ENCODE data around the gene EZH2.

The EZH2 gene

GRCh38 chr7:148884049-148884298 is at the start of gene EZH2:
Gene EZH2, minus strand, starts transcription at chr7:148884291. Its CDS starts 36,993 bp downstream, at chr7:148847298.
- no peak for DNase-seq (ENCODE audit: low read depth)

DNA sequence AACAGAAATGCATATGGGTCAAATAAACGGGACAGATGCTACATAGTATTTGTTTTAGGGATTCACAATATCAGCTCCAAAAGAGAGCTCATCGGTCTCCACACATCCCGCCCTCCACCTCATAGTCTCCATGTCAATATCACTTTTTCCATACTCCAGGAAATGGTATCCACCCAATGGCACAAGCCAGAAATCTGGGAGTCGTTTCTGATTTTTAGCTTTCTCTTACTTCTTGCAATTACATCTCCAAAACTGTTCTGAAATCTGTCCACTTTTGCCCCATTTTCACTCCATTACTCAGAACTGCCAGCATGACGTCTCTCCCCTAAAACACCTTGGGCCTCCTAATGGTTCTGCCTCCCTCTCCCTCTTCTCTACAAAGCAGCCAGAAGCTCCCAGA is 47.4 kb upstream of the EZH2 start:
- DNase-seq (ENCODE audit: low read depth): no peak

DNA sequence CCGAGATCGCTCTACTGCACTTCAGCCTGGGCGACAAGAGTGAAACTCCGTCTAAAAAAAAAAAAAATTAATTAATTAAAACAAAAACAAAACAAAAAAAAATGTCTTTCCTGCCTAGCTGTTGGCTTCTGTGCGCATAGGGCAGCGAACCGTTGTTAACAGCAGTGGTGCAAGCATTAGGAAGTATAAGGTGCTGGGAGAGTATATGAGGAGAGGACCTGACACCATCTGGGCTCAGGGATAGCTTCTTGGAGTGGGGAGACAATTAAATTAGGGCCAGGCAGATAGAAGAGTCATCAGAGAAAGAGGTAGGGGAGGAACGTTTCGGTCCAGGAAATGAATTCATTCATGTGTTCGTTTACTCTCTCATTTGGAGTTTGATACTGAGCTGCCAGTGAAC is 46.2 kb upstream of the EZH2 start:
- no peak for DNase-seq (ENCODE audit: low read depth)

GRCh38 chr7:148929176-148929575 is 45.1 kb upstream of the EZH2 start:
- no peak for DNase-seq (ENCODE audit: low read depth)

DNA sequence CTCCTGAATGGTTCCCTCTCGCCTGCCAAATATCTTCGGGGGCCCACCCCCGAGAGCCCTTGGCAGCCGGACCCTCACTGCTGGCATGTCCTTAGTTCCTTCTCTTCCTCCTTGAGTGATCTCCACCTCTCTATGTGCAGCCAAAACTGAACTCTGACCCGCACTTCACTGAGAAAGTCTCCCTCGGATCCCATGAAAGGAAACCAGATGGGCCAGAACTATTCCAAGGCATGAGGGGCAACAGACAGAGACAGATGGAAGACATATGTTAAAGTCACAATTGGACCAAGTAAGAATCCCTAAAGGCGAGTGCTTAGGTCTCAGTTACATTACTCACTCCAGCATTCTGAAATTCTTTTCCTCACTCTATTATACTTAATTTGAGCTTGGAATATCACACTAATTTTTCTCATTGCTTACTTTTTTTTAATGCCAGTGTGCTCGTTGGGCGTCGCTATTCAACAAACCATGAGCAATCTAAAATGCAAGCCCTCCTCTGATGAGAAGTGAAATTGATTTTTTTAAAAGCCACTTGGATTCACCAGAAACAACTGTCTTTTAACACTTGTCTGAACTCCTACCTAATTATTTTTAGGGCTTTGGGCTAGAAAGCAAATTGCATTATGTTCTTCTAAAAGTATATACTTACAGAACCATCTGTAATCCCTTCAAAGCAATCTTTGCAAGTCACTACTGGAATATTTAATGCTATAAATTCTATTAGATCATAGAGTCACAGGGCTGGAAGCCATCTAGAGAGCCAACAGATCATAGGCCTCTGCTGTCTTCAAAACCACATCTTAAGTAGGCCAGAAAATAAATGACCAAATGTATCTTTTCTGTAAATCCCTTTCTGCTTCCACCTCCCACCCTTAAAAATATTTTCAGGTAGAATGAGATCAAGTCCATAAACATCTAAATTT is 43.3 kb upstream of the EZH2 start:
- DNase-seq (ENCODE audit: low read depth): no peak

DNA sequence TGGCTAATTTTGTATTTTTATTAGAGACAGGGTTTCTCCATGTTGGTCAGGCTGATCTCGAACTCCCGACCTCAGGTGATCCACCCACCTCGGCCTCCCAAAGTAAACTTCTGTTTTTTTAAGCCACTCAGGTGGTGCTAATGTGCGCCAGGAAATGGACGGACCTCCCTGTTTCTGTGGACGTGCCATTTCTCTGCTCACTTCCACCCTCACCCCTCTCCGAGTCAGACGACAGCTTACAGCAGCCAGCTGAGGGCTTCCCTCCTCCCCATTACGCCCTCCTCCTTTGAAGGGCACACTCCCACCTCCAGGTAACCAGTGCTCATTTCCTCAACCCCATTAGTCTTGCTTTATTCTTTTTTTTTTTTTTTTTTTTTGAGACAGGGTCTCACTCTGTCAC is 41.7 kb upstream of the EZH2 start:
- no peak for DNase-seq (ENCODE audit: low read depth)

GRCh38 chr7:148924011-148924410 is 39.9 kb upstream of the EZH2 start:
- no peak for DNase-seq (ENCODE audit: low read depth)

- no peak for DNase-seq (ENCODE audit: low read depth)
Measured at GRCh38 chr7:148921806-148922205, 37.7 kb upstream of the EZH2 start.

GRCh38 chr7:148921189-148921588 is 37.1 kb upstream of the EZH2 start:
- DNase-seq (ENCODE audit: low read depth): no peak

DNA sequence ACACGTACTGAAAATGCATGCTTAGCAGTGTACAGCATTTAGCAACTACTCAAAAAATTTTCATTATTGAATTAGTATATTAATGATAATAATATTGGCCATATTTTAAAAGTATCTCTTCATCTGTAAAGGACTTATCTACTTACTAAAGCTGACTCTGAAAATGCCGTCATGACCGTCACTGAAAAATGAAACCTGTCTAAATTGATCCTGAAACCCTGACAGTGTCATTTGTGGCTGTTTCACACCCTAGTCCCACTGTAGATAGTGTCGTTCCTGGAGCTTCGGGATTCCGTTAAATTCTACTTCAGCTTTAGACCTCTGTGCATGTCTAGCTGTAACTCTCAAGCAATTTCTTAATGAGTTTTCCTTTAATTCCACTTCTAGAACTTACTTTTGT is 35.8 kb upstream of the EZH2 start:
- no peak for DNase-seq (ENCODE audit: low read depth)

- no peak for DNase-seq (ENCODE audit: low read depth)
Measured at GRCh38 chr7:148918058-148918596, 34.0 kb upstream of the EZH2 start.

GRCh38 chr7:148916186-148916585 is 32.1 kb upstream of the EZH2 start:
- DNase-seq (ENCODE audit: low read depth): peak; percentile 14

DNA sequence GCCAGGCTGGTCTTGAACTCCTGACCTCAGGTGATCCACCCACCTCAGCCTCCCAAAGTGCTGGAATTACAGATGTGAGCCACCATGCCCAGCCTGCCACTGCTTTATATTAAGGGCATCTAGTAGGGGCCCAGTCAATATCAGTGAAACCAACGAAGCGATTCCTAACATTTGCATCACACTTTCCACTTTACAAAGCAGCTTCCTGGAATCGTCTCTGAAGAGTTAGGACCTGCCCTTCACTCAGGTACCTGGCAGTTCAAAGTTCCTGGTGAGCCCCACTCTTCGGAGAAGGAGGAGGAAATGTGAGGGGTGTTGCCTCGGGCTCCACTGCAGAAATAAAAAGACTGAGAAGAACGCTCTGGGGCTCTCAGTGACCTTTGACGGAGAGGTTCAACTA is 31.1 kb upstream of the EZH2 start:
- no peak for DNase-seq (ENCODE audit: low read depth)

GRCh38 chr7:148914208-148914777 is 30.2 kb upstream of the EZH2 start:
- peak; percentile 11 for DNase-seq (ENCODE audit: low read depth)

DNA sequence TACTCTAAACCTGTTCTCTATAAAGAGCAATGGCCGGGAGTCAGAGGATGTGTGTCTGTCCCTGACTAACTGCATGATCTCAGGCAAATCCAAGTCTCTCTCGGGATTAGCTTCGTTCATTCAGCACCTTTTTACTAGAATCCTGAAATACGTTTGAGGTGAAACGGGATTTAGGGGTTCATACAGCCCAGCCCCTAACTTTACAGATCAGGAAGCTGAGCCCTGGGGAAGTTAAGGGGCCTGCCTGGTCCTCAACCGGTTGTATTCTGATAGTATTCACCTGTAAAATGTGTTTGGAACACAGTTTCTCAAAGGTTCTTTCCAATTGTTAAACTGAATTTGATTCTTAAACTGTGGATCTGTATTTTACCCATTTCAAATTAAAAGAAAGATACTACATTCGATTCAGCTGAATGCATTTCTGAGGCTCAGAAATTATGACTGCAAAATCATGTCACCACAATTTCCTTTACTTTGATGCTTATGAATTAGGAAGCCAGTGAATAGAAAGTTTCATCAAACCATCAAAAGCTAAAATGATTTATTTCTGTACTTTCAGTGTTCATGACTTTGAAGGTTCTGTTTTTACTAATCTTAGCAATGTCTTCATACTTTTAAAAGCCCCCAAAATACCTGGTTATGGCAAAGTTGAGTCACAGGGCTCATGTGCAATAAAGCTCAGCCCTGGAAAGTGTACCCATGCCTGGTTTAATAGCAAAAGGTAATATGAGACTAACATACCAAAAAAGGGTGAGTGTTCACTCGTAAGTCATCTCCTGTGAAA is 28.9 kb upstream of the EZH2 start:
- DNase-seq (ENCODE audit: low read depth): no peak

GRCh38 chr7:148912151-148912550 is 28.1 kb upstream of the EZH2 start:
- no peak for DNase-seq (ENCODE audit: low read depth)

- no peak for DNase-seq (ENCODE audit: low read depth)
Measured at GRCh38 chr7:148911626-148912025, 27.5 kb upstream of the EZH2 start.

DNA sequence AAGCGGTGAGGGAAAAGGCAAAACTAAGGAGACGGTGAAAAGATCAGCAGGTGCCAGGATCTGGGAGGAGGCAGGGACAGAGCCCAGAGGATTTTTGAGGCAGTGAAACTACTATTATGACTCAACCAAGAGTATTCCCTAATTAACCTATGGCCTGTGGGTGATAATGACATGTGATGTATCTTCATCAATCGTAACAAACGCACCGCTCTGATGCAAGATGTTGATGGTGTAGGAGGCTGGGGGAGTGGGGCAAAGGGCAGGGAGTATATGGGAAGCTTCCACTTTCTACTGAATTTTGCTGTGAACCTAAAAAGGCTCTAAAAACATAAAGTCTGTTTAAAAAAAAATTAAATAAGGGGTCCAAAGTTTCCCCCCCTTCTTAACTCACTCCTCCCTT is 25.5 kb upstream of the EZH2 start:
- DNase-seq (ENCODE audit: low read depth): no peak

- DNase-seq (ENCODE audit: low read depth): no peak
Measured at GRCh38 chr7:148906707-148907498, 22.8 kb upstream of the EZH2 start.

GRCh38 chr7:148905093-148905666 is 21.1 kb upstream of the EZH2 start:
- DNase-seq (ENCODE audit: low read depth): no peak

DNA sequence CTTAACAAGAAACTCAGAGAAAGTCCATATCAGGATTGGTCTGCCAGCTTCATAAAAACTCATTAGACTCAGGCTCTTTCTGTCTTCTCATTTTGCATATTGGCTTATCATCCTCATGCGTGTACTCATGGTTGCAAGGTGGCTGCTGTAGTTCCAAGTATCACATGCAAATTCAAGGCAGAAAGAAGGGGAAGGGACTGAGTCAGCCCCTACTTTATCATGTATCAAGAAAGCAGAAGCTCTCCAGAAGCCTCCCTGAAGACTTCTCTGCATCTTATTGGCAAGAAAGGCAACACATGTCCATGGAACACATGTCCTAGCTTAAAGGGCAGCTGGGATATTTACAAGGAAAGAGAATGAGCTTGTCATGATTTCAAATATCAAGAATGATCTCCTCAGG is 19.4 kb upstream of the EZH2 start:
- no peak for DNase-seq (ENCODE audit: low read depth)

GRCh38 chr7:148901178-148901577 is 17.1 kb upstream of the EZH2 start:
- no peak for DNase-seq (ENCODE audit: low read depth)

All from HS-27A (cell line).